OCI-LY3 (cell line): Measurements from ENCODE around the gene ZNF808.

Experiments used
- EZH2phosphoT487 ChIP-seq: fragments of 200-600 bp; shearing (Covaris generic); IDR thresholded peaks from 2 replicates; pipeline ENCODE4 v1.6.1; 2018; ENCODE audit warnings: antibody characterized with exemption, mixed run types, low read depth
- TF ChIP-seq, protein P1 (sequence below): fragments of 200-600, 300-600 bp; sonication (generic); IDR thresholded peaks from 2 replicates; pipeline ENCODE4 v1.5.1; 2014; ENCODE audit warnings: antibody characterized with exemption, low read length, low read depth

DNA sequence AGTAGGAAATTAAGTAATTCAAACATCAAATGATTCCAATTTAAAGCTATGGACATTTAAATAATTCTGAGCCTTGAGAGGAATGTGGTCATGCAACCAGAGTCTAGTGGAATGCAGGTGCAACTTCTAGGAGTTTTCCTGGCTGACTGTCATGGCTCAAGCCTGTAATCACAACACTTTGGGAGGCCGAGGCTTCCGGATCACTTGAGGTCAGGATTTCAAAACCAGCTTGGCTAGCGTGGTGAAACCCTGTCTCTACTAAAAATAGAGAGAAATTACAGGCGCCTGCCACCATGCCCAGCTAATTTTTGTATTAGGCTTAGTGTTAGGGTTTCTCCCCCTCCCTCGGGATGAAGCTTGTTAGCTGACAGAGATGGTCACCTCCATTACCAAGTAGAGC lies 6.4 kb downstream of the ZNF808 start:
- TF ChIP-seq, protein P1, sequence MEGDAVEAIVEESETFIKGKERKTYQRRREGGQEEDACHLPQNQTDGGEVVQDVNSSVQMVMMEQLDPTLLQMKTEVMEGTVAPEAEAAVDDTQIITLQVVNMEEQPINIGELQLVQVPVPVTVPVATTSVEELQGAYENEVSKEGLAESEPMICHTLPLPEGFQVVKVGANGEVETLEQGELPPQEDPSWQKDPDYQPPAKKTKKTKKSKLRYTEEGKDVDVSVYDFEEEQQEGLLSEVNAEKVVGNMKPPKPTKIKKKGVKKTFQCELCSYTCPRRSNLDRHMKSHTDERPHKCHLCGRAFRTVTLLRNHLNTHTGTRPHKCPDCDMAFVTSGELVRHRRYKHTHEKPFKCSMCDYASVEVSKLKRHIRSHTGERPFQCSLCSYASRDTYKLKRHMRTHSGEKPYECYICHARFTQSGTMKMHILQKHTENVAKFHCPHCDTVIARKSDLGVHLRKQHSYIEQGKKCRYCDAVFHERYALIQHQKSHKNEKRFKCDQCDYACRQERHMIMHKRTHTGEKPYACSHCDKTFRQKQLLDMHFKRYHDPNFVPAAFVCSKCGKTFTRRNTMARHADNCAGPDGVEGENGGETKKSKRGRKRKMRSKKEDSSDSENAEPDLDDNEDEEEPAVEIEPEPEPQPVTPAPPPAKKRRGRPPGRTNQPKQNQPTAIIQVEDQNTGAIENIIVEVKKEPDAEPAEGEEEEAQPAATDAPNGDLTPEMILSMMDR: no peak
- no peak for TF ChIP-seq EZH2phosphoT487
